H9 (cell line): ENCODE measurements around the gene TIMM23. TPM values are rescaled to one million over a fixed set of nuclear protein-coding genes. Genes with fewer than 3 reads are reported as not detected.

ENCODE experiments used
- DNase-seq: peaks from one replicate; pipeline ENCODE4 v3.0.0-alpha.2; 2017
- H2AFZ ChIP-seq: one replicate; pipeline ENCODE4 v1.6.1; 2013; ENCODE audit warnings: mild to moderate bottlenecking, low read length, control low read depth, moderate library complexity
- H2AK5ac ChIP-seq: 2 replicates; pipeline ENCODE4 v1.6.1; 2013; ENCODE audit warnings: low read length, control low read depth, mixed read lengths; ENCODE audit not compliant: insufficient read length
- H2BK120ac ChIP-seq: one replicate; pipeline ENCODE4 v1.6.1; 2013; ENCODE audit warnings: low read depth, mild to moderate bottlenecking, low read length, control low read depth, inconsistent platforms; ENCODE audit not compliant: poor library complexity, severe bottlenecking
- H2BK12ac ChIP-seq: 2 replicates; pipeline ENCODE4 v1.6.1; 2013; ENCODE audit warnings: low read length, control low read depth, mixed read lengths, low read depth; ENCODE audit not compliant: insufficient read length
- H2BK15ac ChIP-seq: 2 replicates; pipeline ENCODE4 v1.6.1; 2013; ENCODE audit warnings: low read depth, low read length, control low read depth
- H2BK20ac ChIP-seq: one replicate; pipeline ENCODE4 v1.6.1; 2013; ENCODE audit warnings: low read depth, mild to moderate bottlenecking, low read length, control low read depth, inconsistent platforms; ENCODE audit not compliant: poor library complexity, severe bottlenecking
- H2BK5ac ChIP-seq: 2 replicates; pipeline ENCODE4 v1.6.1; 2013; ENCODE audit warnings: low read length, control low read depth, mixed read lengths; ENCODE audit not compliant: insufficient read length
- H3K14ac ChIP-seq: 2 replicates; pipeline ENCODE4 v1.6.1; 2013; ENCODE audit warnings: low read length, control low read depth; ENCODE audit not compliant: insufficient read depth
- H3K18ac ChIP-seq: 2 replicates; pipeline ENCODE4 v1.6.1; 2013; ENCODE audit warnings: low read depth, mild to moderate bottlenecking, mixed read lengths, low read length, control low read depth; ENCODE audit not compliant: insufficient read length
- H3K23ac ChIP-seq: 2 replicates; pipeline ENCODE4 v1.6.1; 2013; ENCODE audit warnings: low read length, control low read depth, mixed read lengths, low read depth; ENCODE audit not compliant: insufficient read length
- H3K23me2 ChIP-seq: 2 replicates; pipeline ENCODE4 v1.6.1; 2013; ENCODE audit warnings: low read depth, mild to moderate bottlenecking, mixed read lengths, low read length, control low read depth; ENCODE audit not compliant: insufficient read length, poor library complexity, severe bottlenecking
- H3K27ac ChIP-seq: 2 replicates; pipeline ENCODE4 v1.5.1; 2013; ENCODE audit warnings: low read length, control low read depth, mixed read lengths, low read depth; ENCODE audit not compliant: insufficient read length
- H3K27me3 ChIP-seq: 2 replicates; pipeline ENCODE4 v1.6.1; 2013; ENCODE audit warnings: low read length, control low read depth, inconsistent platforms; ENCODE audit not compliant: insufficient read depth
- H3K4ac ChIP-seq: 2 replicates; pipeline ENCODE4 v1.6.1; 2013; ENCODE audit warnings: low read depth, mild to moderate bottlenecking, control low read depth, inconsistent platforms, low read length, moderate library complexity
- H3K4me1 ChIP-seq: 2 replicates; pipeline ENCODE4 v1.6.1; 2013; ENCODE audit warnings: low read length, control low read depth, inconsistent platforms; ENCODE audit not compliant: insufficient read depth
- H3K4me2 ChIP-seq: 2 replicates; pipeline ENCODE4 v1.6.1; 2013; ENCODE audit warnings: low read length, control low read depth, mixed read lengths; ENCODE audit not compliant: insufficient read length, insufficient read depth
- H3K56ac ChIP-seq: 2 replicates; pipeline ENCODE4 v1.6.1; 2013; ENCODE audit warnings: low read depth, mild to moderate bottlenecking, mixed read lengths, low read length, control low read depth; ENCODE audit not compliant: insufficient read length
- H3K79me1 ChIP-seq: 2 replicates; pipeline ENCODE4 v1.6.1; 2013; ENCODE audit warnings: low read depth, mild to moderate bottlenecking, moderate library complexity, low read length, control low read depth, inconsistent platforms; ENCODE audit not compliant: insufficient read depth, poor library complexity, severe bottlenecking
- H3K79me2 ChIP-seq: 2 replicates; pipeline ENCODE4 v1.6.1; 2013; ENCODE audit warnings: low read length, control low read depth, inconsistent platforms; ENCODE audit not compliant: insufficient read depth
- H3K9ac ChIP-seq: 2 replicates; pipeline ENCODE4 v1.6.1; 2013; ENCODE audit warnings: low read length, control low read depth, mixed read lengths; ENCODE audit not compliant: insufficient read length; ENCODE audit errors: extremely low read depth
- H3K9me3 ChIP-seq: one replicate; pipeline ENCODE4 v1.6.1; 2013; ENCODE audit warnings: low read depth, low read length, inconsistent platforms; ENCODE audit not compliant: control insufficient read depth
- H3T11ph ChIP-seq: one replicate; pipeline ENCODE4 v1.6.1; 2013; ENCODE audit warnings: mild to moderate bottlenecking, low read length, control low read depth, inconsistent platforms
- H4K20me1 ChIP-seq: one replicate; pipeline ENCODE4 v1.6.1; 2013; ENCODE audit not compliant: control insufficient read depth, insufficient read length, insufficient read depth
- H4K5ac ChIP-seq: 2 replicates; pipeline ENCODE4 v1.6.1; 2013; ENCODE audit warnings: low read depth, mild to moderate bottlenecking, mixed read lengths, low read length, control low read depth; ENCODE audit not compliant: insufficient read length
- H4K8ac ChIP-seq: replicated peaks from 2 replicates; pipeline ENCODE4 v1.6.1; 2013; ENCODE audit warnings: low read length, control low read depth, mixed read lengths, low read depth; ENCODE audit not compliant: insufficient read length
- H4K91ac ChIP-seq: 2 replicates; pipeline ENCODE4 v1.6.1; 2013; ENCODE audit warnings: low read depth, mild to moderate bottlenecking, moderate library complexity, mixed read lengths, low read length, control low read depth; ENCODE audit not compliant: insufficient read length
- H3K27ac Mint-ChIP-seq, 3 experiments: 2 replicates in 2 of 3; 3 replicates in 1 of 3; pipeline ENCODE4 v1.8.0; 2020 to 2021; ENCODE audit warnings: mixed read lengths in 3 of 3, mild to moderate bottlenecking in 1 of 3, moderate library complexity in 1 of 3
- H3K27me3 Mint-ChIP-seq: 2 replicates; pipeline ENCODE4 v1.8.0; 2021; ENCODE audit warnings: low read depth, mild to moderate bottlenecking, moderate library complexity, mixed read lengths
- H3K36me3 Mint-ChIP-seq, 3 experiments: 2 replicates in 2 of 3; 3 replicates in 1 of 3; pipeline ENCODE4 v1.8.0; 2020 to 2021; ENCODE audit warnings: low read depth in 3 of 3, mixed read lengths in 3 of 3; ENCODE audit not compliant: insufficient read depth in 1 of 3
- H3K4me1 Mint-ChIP-seq, 2 experiments: 2 replicates each; pipeline ENCODE4 v1.8.0; 2020; ENCODE audit warnings: mixed read lengths in 2 of 2
- H3K4me3 Mint-ChIP-seq, 2 experiments: 2 replicates in 1 of 2; 3 replicates in 1 of 2; pipeline ENCODE4 v1.8.0; 2020 to 2021; ENCODE audit warnings: mild to moderate bottlenecking in 2 of 2, mixed read lengths in 2 of 2, moderate library complexity in 1 of 2
- H3K9me3 Mint-ChIP-seq, 2 experiments: 2 replicates in 1 of 2; 3 replicates in 1 of 2; pipeline ENCODE4 v1.8.0; 2020; ENCODE audit warnings: mild to moderate bottlenecking in 2 of 2, mixed read lengths in 2 of 2, moderate library complexity in 1 of 2
- CTCF ChIP-seq: fragments of 200-600 bp; sonication (generic); conservative IDR thresholded peaks from 3 replicates; pipeline ENCODE4 v1.8.0; 2021; ENCODE audit warnings: antibody characterized with exemption, mild to moderate bottlenecking
- WGBS: extraction: QIAGEN DNeasy Blood & Tissue Kit; methylation state at CpG from one replicate; pipeline ENCODE4 v1.1.7; 2013; ENCODE audit warnings: missing lambda C conversion rate, low lambda C conversion rate, mixed read lengths; ENCODE audit not compliant: insufficient read length; ENCODE audit errors: extremely low coverage; 5-methylcytosine and 5-hydroxymethylcytosine counted together
- total RNA-seq: library from RNA; stranded (reverse); gene quantifications from 2 replicates; pipeline ENCODE4 v1.2.1, GENCODE V29; 2021

The TIMM23 gene
- total RNA-seq, 1 experiment from 2014 or later = 105 TPM

- H4K91ac ChIP-seq = no peak overlapping the region
- H4K5ac ChIP-seq = no peak overlapping the region
- H3K4me1 ChIP-seq = no peaks in the 10 kb centered on the region; the same call in 1 of the 2 replicates
- Mint-ChIP-seq H3K4me1 (peaks cover 14 to 24% of the 10 kb centered on the region in 2 experiments), H3K27me3 (no peaks in the 10 kb centered on the region), H3K27ac (no peak overlapping the region), H3K9me3 (no peaks in the 10 kb centered on the region), H3K4me3 (no peak overlapping the region), H3K36me3 (peaks cover 5 to 26% (median 14%) of the 10 kb centered on the region in 3 experiments; a peak in 6 of 7 replicates)
- no peak overlapping the region for H2BK5ac ChIP-seq
- no peak overlapping the region for H3K18ac ChIP-seq
- no peak overlapping the region for H4K8ac ChIP-seq
- peaks cover 3% of the 10 kb centered on the region for H3K79me1 ChIP-seq
- H2BK15ac ChIP-seq = no peak overlapping the region
- no peak for DNase-seq
- no peak overlapping the region for H2BK20ac ChIP-seq
- H3T11ph ChIP-seq = no peak overlapping the region
- H3K79me2 ChIP-seq = peaks cover 6% of the 10 kb centered on the region; the same call in 1 of the 2 replicates
- H3K9ac ChIP-seq = no peak overlapping the region
- no peak overlapping the region for H2BK120ac ChIP-seq
- H2BK12ac ChIP-seq = no peak overlapping the region
- no peak overlapping the region for H2AK5ac ChIP-seq
- H2AFZ ChIP-seq = no peak overlapping the region
- H3K23ac ChIP-seq = no peak overlapping the region
- no peak overlapping the region for H3K14ac ChIP-seq
- no peak for TF ChIP-seq CTCF
- no peaks in the 10 kb centered on the region for H3K27me3 ChIP-seq
- no peak overlapping the region for H3K4ac ChIP-seq
- H3K4me2 ChIP-seq = no peak overlapping the region
- no CpG with 5 or more reads among the region's 2 CpGs for WGBS
- H3K9me3 ChIP-seq = no peaks in the 10 kb centered on the region
- H3K56ac ChIP-seq = no peak overlapping the region
- no peaks in the 10 kb centered on the region for H4K20me1 ChIP-seq
- H3K23me2 ChIP-seq = no peaks in the 10 kb centered on the region
- no peak overlapping the region for H3K27ac ChIP-seq
Measured at GRCh38 chr10:46017733-46018132, 45.4 kb downstream of the TIMM23 start.
